Lower leg skin (tissue), 3 donors: Measurements from ENCODE around the gene LAMC3.

Experiments
- CTCF ChIP-seq, 3 donors: fragments of 450-650 bp; IDR thresholded peaks; one replicate each; pipeline ENCODE4 v1.5.1; 2016; ENCODE audit warnings: antibody characterized with exemption in 3 of 3, mild to moderate bottlenecking in 3 of 3, moderate library complexity in 2 of 3
- POLR2A ChIP-seq, 2 donors: fragments of 450-650 bp; IDR thresholded peaks; one replicate each; pipeline ENCODE4 v1.6.1; 2016 to 2017; ENCODE audit warnings: antibody characterized with exemption in 2 of 2, mild to moderate bottlenecking in 1 of 2, moderate library complexity in 1 of 2

GRCh38 chr9:131072871-131073237 is 63.9 kb downstream of the LAMC3 start:
- TF ChIP-seq CTCF (IDR thresholded peaks at IDR 0.05) (no peak), POLR2A (IDR thresholded peaks at IDR 0.05) (no peak)
